HUES48 (cell line): Measurements from ENCODE around the gene CCDC170.

ENCODE experiments used
- H3K27ac ChIP-seq: one replicate; pipeline ENCODE4 v1.7.0; 2013; ENCODE audit warnings: low read depth, low read length, inconsistent platforms
- H3K27me3 ChIP-seq: 2 replicates; pipeline ENCODE4 v1.6.1; 2013; ENCODE audit warnings: mild to moderate bottlenecking, low read length; ENCODE audit not compliant: control insufficient read depth, insufficient read depth
- H3K36me3 ChIP-seq: 2 replicates; pipeline ENCODE4 v1.6.1; 2013; ENCODE audit warnings: low read length; ENCODE audit not compliant: control insufficient read depth, insufficient read depth
- H3K4me1 ChIP-seq: 2 replicates; pipeline ENCODE4 v1.6.1; 2013; ENCODE audit warnings: mild to moderate bottlenecking, low read length; ENCODE audit not compliant: control insufficient read depth, insufficient read depth
- H3K4me3 ChIP-seq: 2 replicates; pipeline ENCODE4 v1.5.1; 2013; ENCODE audit warnings: mild to moderate bottlenecking, low read depth, low read length
- H3K9ac ChIP-seq: 2 replicates; pipeline ENCODE4 v1.6.1; 2013; ENCODE audit warnings: mild to moderate bottlenecking, low read depth, low read length, moderate library complexity
- H3K9me3 ChIP-seq: 2 replicates; pipeline ENCODE4 v1.6.1; 2013; ENCODE audit warnings: low read length; ENCODE audit not compliant: control insufficient read depth, insufficient read depth

CCDC170 gene

GRCh38 chr6:151546941-151547659 is 53.3 kb downstream of the CCDC170 start:
- no peaks in the 10 kb centered on the region for H3K9me3 ChIP-seq
- no peaks in the 10 kb centered on the region for H3K36me3 ChIP-seq
- no peak overlapping the region for H3K27ac ChIP-seq
- H3K9ac ChIP-seq = no peak overlapping the region
- no peaks in the 10 kb centered on the region for H3K4me1 ChIP-seq
- no peaks in the 10 kb centered on the region for H3K27me3 ChIP-seq
- H3K4me3 ChIP-seq = no peak overlapping the region

GRCh38 chr6:151548201-151548600 is 54.4 kb downstream of the CCDC170 start:
- Histone ChIP-seq H3K27ac (no peak overlapping the region), H3K9ac (no peak overlapping the region), H3K9me3 (no peaks in the 10 kb centered on the region), H3K27me3 (no peaks in the 10 kb centered on the region), H3K4me1 (no peaks in the 10 kb centered on the region), H3K36me3 (no peaks in the 10 kb centered on the region), H3K4me3 (no peak overlapping the region)

- Histone ChIP-seq H3K4me1 (no peaks in the 10 kb centered on the region), H3K4me3 (no peak overlapping the region), H3K27ac (no peak overlapping the region), H3K9me3 (no peaks in the 10 kb centered on the region), H3K36me3 (no peaks in the 10 kb centered on the region), H3K9ac (no peak overlapping the region), H3K27me3 (no peaks in the 10 kb centered on the region)
Observed at GRCh38 chr6:151549790-151550189, 56.0 kb downstream of the CCDC170 start.

- no peak overlapping the region for H3K27ac ChIP-seq
- no peaks in the 10 kb centered on the region for H3K27me3 ChIP-seq
- H3K36me3 ChIP-seq = no peaks in the 10 kb centered on the region
- no peak overlapping the region for H3K4me3 ChIP-seq
- no peaks in the 10 kb centered on the region for H3K4me1 ChIP-seq
- no peaks in the 10 kb centered on the region for H3K9me3 ChIP-seq
- no peak overlapping the region for H3K9ac ChIP-seq
Observed at GRCh38 chr6:151550618-151551017, 56.8 kb downstream of the CCDC170 start.

- Histone ChIP-seq H3K4me1 (no peaks in the 10 kb centered on the region), H3K4me3 (no peak overlapping the region), H3K27ac (no peak overlapping the region), H3K36me3 (no peaks in the 10 kb centered on the region), H3K27me3 (no peaks in the 10 kb centered on the region), H3K9ac (no peak overlapping the region), H3K9me3 (no peaks in the 10 kb centered on the region)
Observed at GRCh38 chr6:151551223-151551857, 57.5 kb downstream of the CCDC170 start.

GRCh38 chr6:151553416-151554165 is 59.8 kb downstream of the CCDC170 start:
- Histone ChIP-seq H3K9ac (no peak overlapping the region), H3K9me3 (no peaks in the 10 kb centered on the region), H3K4me1 (no peaks in the 10 kb centered on the region), H3K27me3 (no peaks in the 10 kb centered on the region), H3K4me3 (no peak overlapping the region), H3K36me3 (no peaks in the 10 kb centered on the region), H3K27ac (no peak overlapping the region)

- Histone ChIP-seq H3K27ac (no peak overlapping the region), H3K4me1 (no peaks in the 10 kb centered on the region), H3K27me3 (no peaks in the 10 kb centered on the region), H3K4me3 (no peak overlapping the region), H3K36me3 (no peaks in the 10 kb centered on the region), H3K9me3 (no peaks in the 10 kb centered on the region), H3K9ac (no peak overlapping the region)
Observed at GRCh38 chr6:151561238-151561637, 67.4 kb downstream of the CCDC170 start.

- H3K36me3 ChIP-seq = no peaks in the 10 kb centered on the region
- H3K4me1 ChIP-seq = no peaks in the 10 kb centered on the region
- H3K27me3 ChIP-seq = no peaks in the 10 kb centered on the region
- H3K4me3 ChIP-seq = no peak overlapping the region
- H3K9me3 ChIP-seq = no peaks in the 10 kb centered on the region
- H3K27ac ChIP-seq = no peak overlapping the region
- H3K9ac ChIP-seq = no peak overlapping the region
Observed at GRCh38 chr6:151564654-151565053, 70.8 kb downstream of the CCDC170 start.

GRCh38 chr6:151565940-151566339 is 72.1 kb downstream of the CCDC170 start:
- H3K9me3 ChIP-seq = no peaks in the 10 kb centered on the region

GRCh38 chr6:151566557-151566956 is 72.7 kb downstream of the CCDC170 start:
- no peak overlapping the region for H3K4me3 ChIP-seq
- H3K27ac ChIP-seq = no peak overlapping the region
- no peaks in the 10 kb centered on the region for H3K27me3 ChIP-seq
- no peaks in the 10 kb centered on the region for H3K9me3 ChIP-seq
- no peaks in the 10 kb centered on the region for H3K36me3 ChIP-seq
- H3K4me1 ChIP-seq = no peaks in the 10 kb centered on the region
- no peak overlapping the region for H3K9ac ChIP-seq

More at GRCh38 chr6:151565940-151566339, 72.1 kb downstream of the CCDC170 start:
- Histone ChIP-seq H3K9ac (no peak overlapping the region), H3K4me1 (no peaks in the 10 kb centered on the region), H3K4me3 (no peak overlapping the region), H3K36me3 (no peaks in the 10 kb centered on the region), H3K27ac (no peak overlapping the region), H3K27me3 (no peaks in the 10 kb centered on the region)

GRCh38 chr6:151576633-151577032 is 82.8 kb downstream of the CCDC170 start:
- Histone ChIP-seq H3K4me1 (no peaks in the 10 kb centered on the region), H3K27ac (no peak overlapping the region), H3K27me3 (no peaks in the 10 kb centered on the region), H3K36me3 (no peaks in the 10 kb centered on the region), H3K9ac (no peak overlapping the region), H3K9me3 (no peaks in the 10 kb centered on the region), H3K4me3 (no peak overlapping the region)
